Upper lobe of left lung (tissue), 6 donors: ENCODE results near the gene MESD. TPM values are rescaled to one million over a fixed set of nuclear protein-coding genes. Genes with fewer than 3 reads are reported as not detected.

ENCODE experiments used
- ATAC-seq, 2 donors: fragments of 200-7000 bp; cut with Tn5 transposase; one replicate each; pipeline ENCODE4 v1.9.1; 2022; ENCODE audit warnings: mild to moderate bottlenecking in 2 of 2, moderate library complexity in 2 of 2; ENCODE audit not compliant: low FRiP score in 2 of 2
- DNase-seq, 2 donors: peaks; one replicate each; pipeline ENCODE4 v3.0.0-alpha.2; 2019 to 2020
- H3K27ac ChIP-seq, 4 donors: fragments of 200-600 bp; sonication (generic); one replicate each; pipeline ENCODE4 v1.5.1; 2016 to 2019
- H3K27me3 ChIP-seq, 4 donors: fragments of 200-600 bp; sonication (generic); one replicate each; pipeline ENCODE4 v1.5.1; 2017 to 2019
- H3K36me3 ChIP-seq, 4 donors: fragments of 200-600 bp; sonication (generic); one replicate each; pipeline ENCODE4 v1.5.1; 2016 to 2019
- H3K4me1 ChIP-seq, 4 donors: fragments of 200-600 bp; sonication (generic); one replicate each; pipeline ENCODE4 v1.5.1; 2018 to 2019
- H3K4me3 ChIP-seq, 4 donors: fragments of 200-600 bp; sonication (generic); one replicate each; pipeline ENCODE4 v1.5.1; 2017 to 2019; ENCODE audit warnings: mild to moderate bottlenecking in 2 of 4, moderate library complexity in 1 of 4
- H3K9me3 ChIP-seq, 4 donors: fragments of 200-600 bp; sonication (generic); one replicate each; pipeline ENCODE4 v1.5.1; 2018 to 2019
- CTCF ChIP-seq, 6 experiments: fragments of 450-650 bp in 4 of 6; fragments of 200-600 bp in 2 of 6; sonication (generic) in 2 of 6; IDR thresholded peaks; one replicate each; pipeline ENCODE4 v1.5.1; 2016 to 2019; ENCODE audit warnings: antibody characterized with exemption in 6 of 6
- EP300 ChIP-seq, 4 donors: sonication (generic); formaldehyde crosslinking; IDR thresholded peaks; one replicate each; pipeline ENCODE4 v1.5.1; 2017; ENCODE audit warnings: antibody characterized with exemption in 4 of 4, control low read depth in 2 of 4
- POLR2A ChIP-seq, 4 donors: fragments of 450-650 bp; IDR thresholded peaks; one replicate each; pipeline ENCODE4 v1.5.1; 2016 to 2017; ENCODE audit warnings: antibody characterized with exemption in 4 of 4, mild to moderate bottlenecking in 2 of 4
- POLR2AphosphoS5 ChIP-seq, 2 donors: sonication (generic); formaldehyde crosslinking; IDR thresholded peaks; one replicate each; pipeline ENCODE4 v1.5.1; 2017; ENCODE audit warnings: antibody characterized with exemption in 2 of 2
- WGBS, 2 donors: methylation state at CpG; one replicate each; pipeline ENCODE4 v1.1.5; 2017 to 2018; 5-methylcytosine and 5-hydroxymethylcytosine counted together
- total RNA-seq, 6 donors: library from RNA; depleted of rRNA in 4 of 6; stranded (reverse); fragments of >200 nt in 4 of 6; gene quantifications; one replicate each; pipeline versions ENCODE4 v1.1.0 to v1.2.1, GENCODE V29; 2016 to 2021
- donor health status: DM: no; HTN: no; CAD: no; lungs with moderate emphysema.
- donor health status: DM: no; HTN: yes; CAD: no; lungs with severe emphysema.

Gene MESD
- total RNA-seq, 6 donors from 2014 or later, result 18.2 to 35.6 (median 23.5) TPM

GRCh38 chr15:80921736-80922410, 67.7 kb downstream of the MESD start:
- no peak for TF ChIP-seq CTCF (IDR thresholded peaks at IDR 0.05)
- no peak for TF ChIP-seq POLR2AphosphoS5 (IDR thresholded peaks at IDR 0.05)
- no peak for TF ChIP-seq EP300 (IDR thresholded peaks at IDR 0.05)
- no peak for TF ChIP-seq POLR2A (IDR thresholded peaks at IDR 0.05)
- no peaks in the 10 kb centered on the region for H3K27me3 ChIP-seq
- H3K27ac ChIP-seq, result no peak overlapping the region
- peaks cover 0 to 21% (median 9%) of the 10 kb centered on the region in 4 donors for H3K36me3 ChIP-seq
- no peaks in the 10 kb centered on the region for H3K4me1 ChIP-seq
- no peak for ATAC-seq
- DNase-seq, result peak in 1 of 2 donors; percentile 62
- H3K9me3 ChIP-seq, result no peaks in the 10 kb centered on the region
- 95 to 97% methylated on average over 20 of the region's 20 CpGs for WGBS, 2 donors
- H3K4me3 ChIP-seq, result no peak overlapping the region

GRCh38 chr15:80920271-80920699, 69.3 kb downstream of the MESD start:
- Histone ChIP-seq H3K4me3 (no peak overlapping the region), H3K27me3 (no peaks in the 10 kb centered on the region), H3K4me1 (no peaks in the 10 kb centered on the region), H3K27ac (no peak overlapping the region), H3K9me3 (no peaks in the 10 kb centered on the region), H3K36me3 (peaks cover 0 to 21% (median 9%) of the 10 kb centered on the region in 4 donors)
- no peak for ATAC-seq
- WGBS, 2 donors, result 72 to 76% methylated on average over 4 to 5 of the region's 5 CpGs
- DNase-seq, result no peak
- no peak for TF ChIP-seq EP300 (IDR thresholded peaks at IDR 0.05)
- TF ChIP-seq CTCF (IDR thresholded peaks at IDR 0.05), result no peak

GRCh38 chr15:80918196-80918783, 71.3 kb downstream of the MESD start:
- ATAC-seq, result no peak
- 87 to 89% methylated on average over 5 of the region's 5 CpGs for WGBS, 2 donors
- no peak for TF ChIP-seq CTCF (IDR thresholded peaks at IDR 0.05)
- TF ChIP-seq POLR2A (IDR thresholded peaks at IDR 0.05), result no peak
- TF ChIP-seq POLR2AphosphoS5 (IDR thresholded peaks at IDR 0.05), result no peak
- no peak for TF ChIP-seq EP300 (IDR thresholded peaks at IDR 0.05)

GRCh38 chr15:80916056-80916455, 73.6 kb downstream of the MESD start:
- peaks cover 0 to 11% (median 0%) of the 10 kb centered on the region in 4 donors for H3K36me3 ChIP-seq
- H3K27me3 ChIP-seq, result no peaks in the 10 kb centered on the region
- no peaks in the 10 kb centered on the region for H3K4me1 ChIP-seq
- ATAC-seq (no peak), DNase-seq (no peak)
- WGBS, 2 donors, result 75 to 81% methylated on average over 7 of the region's 7 CpGs
- H3K9me3 ChIP-seq, result no peaks in the 10 kb centered on the region
- H3K4me3 ChIP-seq, result no peak overlapping the region
- no peak overlapping the region for H3K27ac ChIP-seq
- TF ChIP-seq POLR2AphosphoS5 (IDR thresholded peaks at IDR 0.05) (no peak), POLR2A (IDR thresholded peaks at IDR 0.05) (no peak)

More at GRCh38 chr15:80918196-80918783, 71.3 kb downstream of the MESD start:
- Histone ChIP-seq H3K27ac (no peak overlapping the region), H3K4me3 (no peak overlapping the region), H3K9me3 (no peaks in the 10 kb centered on the region), H3K27me3 (no peaks in the 10 kb centered on the region), H3K36me3 (peaks cover 0 to 21% (median 3%) of the 10 kb centered on the region in 4 donors), H3K4me1 (no peaks in the 10 kb centered on the region)
- DNase-seq, result no peak

- 71 to 72% methylated on average over 3 of the region's 3 CpGs for WGBS, 2 donors
- Histone ChIP-seq H3K36me3 (peaks cover 0 to 8% (median 3%) of the 10 kb centered on the region in 4 donors), H3K4me3 (no peak overlapping the region), H3K9me3 (no peaks in the 10 kb centered on the region), H3K27me3 (no peaks in the 10 kb centered on the region), H3K27ac (no peak overlapping the region), H3K4me1 (no peaks in the 10 kb centered on the region)
- DNase-seq, result no peak
- no peak for TF ChIP-seq POLR2A (IDR thresholded peaks at IDR 0.05)
- TF ChIP-seq CTCF (IDR thresholded peaks at IDR 0.05), result no peak
- TF ChIP-seq POLR2AphosphoS5 (IDR thresholded peaks at IDR 0.05), result no peak
- TF ChIP-seq EP300 (IDR thresholded peaks at IDR 0.05), result no peak
- ATAC-seq, result no peak
These were observed 74.1 kb downstream of the MESD start for GRCh38 chr15:80915472-80915871.
